Right renal pelvis (tissue), 4 donors: ENCODE measurements around the gene NBEA. TPM values are rescaled to one million over a fixed set of nuclear protein-coding genes. Genes with fewer than 3 reads are reported as not detected.
"Not testable (repeated sequence)": the region's sequence is repeated elsewhere in the genome, so short reads cannot be mapped to it uniquely, and the experiment has no call there.

Experiments
- DNase-seq, 4 donors: peaks; one replicate each; pipeline ENCODE4 v3.0.0-alpha.2; 2013; ENCODE audit warnings: low read depth in 4 of 4, low spot score in 3 of 4, missing footprints in 1 of 4
- polyA plus RNA-seq, 4 donors: library from polyadenylated mRNA; unstranded; fragments of 120-200 nt; gene quantifications; one replicate each; pipeline ENCODE4 v1.2.1, GENCODE V29; 2013; ENCODE audit not compliant: insufficient read length in 4 of 4

The NBEA gene
- polyA plus RNA-seq, 4 donors = 15.6 to 19.9 (median 18.3) TPM

GRCh38 chr13:35354285-35354684 is 412.2 kb downstream of the NBEA start:
- no peak for DNase-seq

DNA sequence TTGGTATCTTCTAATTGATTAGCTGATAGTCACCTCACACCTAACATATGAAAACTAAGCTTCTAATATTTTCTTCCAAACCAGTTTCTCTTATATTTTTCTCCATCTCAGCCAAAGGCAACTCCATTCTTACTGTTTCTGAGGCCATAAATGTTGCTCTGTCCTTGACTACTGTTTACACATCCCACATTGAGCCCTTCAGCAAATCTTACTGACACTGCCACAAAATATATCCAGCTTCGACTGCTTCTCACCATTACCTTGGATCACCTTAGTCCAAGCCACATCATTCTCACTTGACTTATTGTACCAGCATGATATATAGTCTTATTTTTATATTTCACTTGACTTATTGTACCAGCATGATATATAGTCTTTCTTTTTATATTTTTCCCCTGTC is 412.8 kb downstream of the NBEA start:
- no peak for DNase-seq

DNA sequence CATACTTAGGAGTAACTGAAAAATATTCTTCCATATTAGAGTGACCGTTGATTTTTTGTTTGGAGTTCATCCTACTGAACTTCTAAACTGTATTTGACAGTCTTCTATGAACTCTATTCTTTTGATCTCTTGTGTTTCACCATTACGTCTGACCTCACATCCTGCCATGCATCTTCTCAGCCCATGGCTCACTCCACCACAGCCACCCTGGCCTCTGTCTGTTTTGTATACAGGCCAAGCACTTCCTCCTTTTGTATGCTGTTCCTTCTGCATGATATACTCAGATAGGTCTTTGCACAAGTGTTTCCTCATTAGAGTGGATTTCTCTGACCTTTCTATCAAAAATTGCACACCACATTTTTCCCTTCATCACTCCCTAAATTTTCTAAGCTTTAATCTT is 414.5 kb downstream of the NBEA start:
- DNase-seq = no peak

- DNase-seq = no peak
These were observed 423.8 kb downstream of the NBEA start for GRCh38 chr13:35365883-35366282.

GRCh38 chr13:35367586-35367985 is 425.5 kb downstream of the NBEA start:
- DNase-seq = no peak

DNA sequence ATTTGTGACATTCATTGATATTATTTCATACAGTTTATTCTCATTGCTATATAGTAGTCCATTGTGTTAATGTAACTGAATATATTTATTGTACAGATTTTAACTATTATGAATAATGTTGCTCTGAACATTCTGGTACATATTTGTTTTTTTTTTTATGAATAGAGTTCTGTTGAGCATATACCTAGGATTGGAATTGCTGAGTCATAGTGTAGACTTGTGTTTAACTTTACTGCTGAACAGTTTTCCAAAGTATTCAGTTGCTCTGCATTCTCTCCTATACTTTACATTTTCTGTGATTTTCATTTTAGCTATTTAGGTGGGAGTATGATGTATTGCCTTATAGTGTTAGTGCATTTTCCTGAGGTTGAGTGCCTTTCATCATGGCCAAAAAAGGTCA is 436.9 kb downstream of the NBEA start:
- DNase-seq = no peak

DNA sequence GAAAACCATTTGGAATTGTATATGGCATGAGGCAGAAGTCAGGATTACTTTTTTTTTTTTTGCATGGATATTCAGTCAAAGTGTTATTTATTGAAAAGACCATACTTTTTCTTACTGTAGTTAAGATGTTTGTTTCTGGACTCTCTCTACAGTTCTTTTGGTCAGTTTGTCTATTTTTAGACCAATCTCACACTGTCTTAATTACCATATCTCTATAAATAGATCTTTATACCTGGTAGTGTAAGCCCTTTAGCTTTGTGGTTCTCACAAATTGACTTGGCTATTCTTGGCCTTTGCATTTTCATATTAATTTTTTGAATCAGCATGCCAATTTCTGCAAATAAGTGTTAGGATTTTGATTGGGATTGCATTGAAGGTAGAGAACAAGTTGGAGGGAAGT is 437.6 kb downstream of the NBEA start:
- no peak for DNase-seq

- no peak for DNase-seq
These were observed 445.7 kb downstream of the NBEA start for GRCh38 chr13:35387682-35388250.

- DNase-seq = peak; percentile 10 to 17 (median 14)
These were observed 446.6 kb downstream of the NBEA start for GRCh38 chr13:35388441-35389355.

DNA sequence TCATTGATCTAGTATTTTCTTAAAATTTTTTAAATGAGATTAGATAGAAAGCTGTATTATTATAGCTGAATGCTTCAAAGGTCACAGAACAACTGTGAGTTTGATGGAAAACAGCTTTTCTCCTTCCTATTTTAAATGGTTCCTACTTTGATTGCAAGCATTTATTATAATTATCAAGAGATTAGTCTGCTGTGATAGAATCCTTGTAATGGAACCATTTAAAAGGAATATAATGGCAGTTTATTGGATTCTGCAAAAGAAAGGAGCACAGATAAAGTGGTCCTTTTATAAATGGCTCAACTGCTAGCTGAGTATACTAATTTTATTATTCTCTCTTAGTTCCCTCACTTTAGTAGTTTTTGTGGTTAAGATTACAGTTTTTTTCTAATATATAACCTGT is 447.5 kb downstream of the NBEA start:
- no peak for DNase-seq

GRCh38 chr13:35392768-35393167 is 450.7 kb downstream of the NBEA start:
- no peak for DNase-seq

DNA sequence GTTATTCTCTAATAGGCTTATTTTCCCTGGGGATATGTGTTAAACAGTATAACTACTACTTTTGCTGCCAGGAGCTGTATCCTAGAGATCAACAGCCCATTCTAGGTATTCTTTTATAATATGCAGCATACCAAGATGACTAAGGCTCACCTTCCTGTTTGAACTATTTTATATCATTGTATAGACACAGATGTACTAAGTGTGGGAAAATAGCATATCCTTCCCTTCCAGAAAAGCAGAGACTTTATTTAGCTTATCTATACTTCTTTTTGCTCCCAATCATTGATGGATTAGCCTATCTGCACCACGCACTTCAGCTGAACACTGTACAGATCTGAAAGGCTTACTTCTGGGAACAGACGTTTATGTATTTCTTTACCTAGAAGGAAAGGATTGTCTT is 451.8 kb downstream of the NBEA start:
- DNase-seq = no peak

GRCh38 chr13:35408285-35408684 is 466.2 kb downstream of the NBEA start:
- DNase-seq = not testable (repeated sequence)

DNA sequence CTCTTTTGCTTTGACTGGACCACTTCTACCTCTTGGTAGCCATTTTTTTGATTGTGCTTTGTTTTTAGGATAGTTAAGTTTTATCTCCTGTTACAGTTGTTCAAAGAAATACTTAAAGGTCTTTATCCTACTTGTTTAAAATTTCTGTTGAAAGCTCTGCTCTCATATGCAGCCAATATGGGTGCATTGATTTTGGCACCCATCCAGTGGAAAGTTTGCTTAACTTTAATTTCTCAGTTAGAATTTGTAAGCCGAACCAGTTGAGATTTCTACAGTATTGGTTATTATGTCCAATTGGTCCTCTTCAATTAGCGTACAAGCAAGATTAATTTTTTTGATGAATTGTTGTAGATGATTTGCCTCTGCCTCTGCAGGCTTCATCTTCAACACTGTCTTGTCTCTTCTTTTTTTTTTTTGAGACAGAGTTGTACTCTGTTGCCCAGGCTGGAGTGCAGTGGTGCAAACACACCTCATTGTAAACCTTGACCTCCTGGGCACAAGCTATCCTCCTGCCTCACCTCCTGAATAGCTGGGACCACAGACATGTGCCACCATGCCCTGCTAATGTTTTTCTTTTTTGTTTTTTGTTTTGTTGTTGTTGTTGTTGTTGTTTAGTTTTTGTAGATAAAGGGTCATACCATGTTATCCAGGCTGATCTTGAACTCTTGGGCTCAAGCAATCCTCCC is 469.1 kb downstream of the NBEA start:
- no peak for DNase-seq

GRCh38 chr13:35448465-35448864 is 506.4 kb downstream of the NBEA start:
- DNase-seq = no peak

DNA sequence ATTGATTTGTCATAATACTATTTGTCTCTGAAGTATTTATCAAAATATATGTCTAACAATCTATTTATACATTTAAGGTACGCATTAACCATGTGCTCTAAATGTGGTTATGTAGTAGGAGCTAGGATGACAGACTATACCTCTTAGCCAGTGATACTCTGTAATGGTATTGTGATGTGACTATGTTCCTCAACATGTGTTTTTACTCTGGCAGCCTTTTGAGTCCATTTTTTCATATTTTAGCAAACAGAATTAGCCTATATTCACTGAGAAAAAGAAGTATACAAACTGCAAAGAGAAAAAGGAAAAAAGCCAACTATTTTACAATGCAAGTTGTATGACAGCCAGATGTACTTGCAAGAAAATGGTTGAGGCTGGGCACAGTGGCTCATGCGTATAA is 507.8 kb downstream of the NBEA start:
- no peak for DNase-seq

DNA sequence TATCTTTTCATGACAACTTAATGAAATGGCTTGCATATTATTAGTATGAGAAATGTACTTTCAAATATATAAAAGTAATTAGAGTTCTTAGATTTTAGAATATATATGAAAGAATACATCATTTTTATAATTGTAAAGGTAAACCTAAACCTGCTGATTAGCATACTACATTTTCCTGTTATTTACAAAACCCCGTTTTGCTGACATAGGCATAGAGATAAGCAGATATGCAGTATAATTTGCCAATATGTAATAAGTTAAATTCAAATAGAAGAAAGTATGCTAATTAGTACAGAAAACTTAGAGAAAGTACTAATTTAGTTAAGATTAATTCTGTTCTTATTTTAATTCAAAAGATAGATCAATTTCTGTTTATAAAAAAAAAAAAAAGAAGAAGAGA is 513.0 kb downstream of the NBEA start:
- no peak for DNase-seq

- no peak for DNase-seq
These were observed 515.2 kb downstream of the NBEA start for GRCh38 chr13:35457258-35457657.

- DNase-seq = no peak
These were observed 518.0 kb downstream of the NBEA start for GRCh38 chr13:35460061-35460460.

GRCh38 chr13:35465371-35465770 is 523.3 kb downstream of the NBEA start:
- DNase-seq = no peak

DNA sequence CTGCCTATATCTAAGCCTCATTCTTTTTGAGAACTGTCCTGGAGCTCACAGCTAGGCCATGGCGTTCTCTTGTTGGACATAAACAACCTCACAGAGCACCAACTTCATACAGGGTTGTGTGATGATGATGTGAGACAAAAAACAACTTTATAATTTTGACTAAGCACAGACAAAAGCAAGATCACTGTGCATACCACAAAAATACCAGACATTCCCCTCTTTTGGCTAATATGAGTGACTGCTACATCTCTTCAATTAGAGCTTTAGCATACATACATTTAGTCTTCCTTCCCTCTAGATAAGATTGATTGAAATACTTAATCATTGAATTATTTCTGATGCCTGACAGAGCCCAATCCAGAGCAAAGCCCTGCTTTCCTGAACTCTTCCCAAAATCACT is 526.1 kb downstream of the NBEA start:
- no peak for DNase-seq
